ENCODE measurements around the gene PHIP.

Gene PHIP

DNA sequence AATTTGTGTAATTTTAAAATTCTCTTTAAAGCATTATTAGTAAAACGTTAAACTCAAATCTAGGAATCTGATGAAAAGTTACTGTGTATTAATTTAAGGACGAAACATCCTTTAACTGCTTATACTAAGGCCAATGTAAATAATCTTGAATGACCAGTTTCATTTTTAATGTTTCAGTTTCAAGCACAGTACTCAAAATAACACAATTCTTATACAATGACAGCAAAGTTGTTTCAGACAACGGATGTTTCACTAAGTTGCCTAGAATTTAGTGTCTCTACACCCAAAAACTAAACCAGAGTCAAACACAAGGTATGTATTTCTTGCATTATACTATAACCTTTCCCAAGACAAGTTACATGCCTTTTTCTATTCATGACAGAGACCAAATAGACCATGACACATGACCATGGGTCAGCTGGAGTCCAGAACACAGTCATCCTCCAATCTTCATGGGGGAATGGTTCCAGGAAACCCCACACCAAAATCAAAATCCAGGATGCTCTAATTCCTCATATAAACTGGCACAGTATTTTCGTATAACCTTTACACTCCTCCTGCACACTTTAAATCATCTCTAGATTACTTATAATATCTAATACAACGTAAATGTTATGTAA, 7.7 kb downstream of the PHIP start:
- DNase-seq (ENCODE audit: low read depth): no peak

DNA sequence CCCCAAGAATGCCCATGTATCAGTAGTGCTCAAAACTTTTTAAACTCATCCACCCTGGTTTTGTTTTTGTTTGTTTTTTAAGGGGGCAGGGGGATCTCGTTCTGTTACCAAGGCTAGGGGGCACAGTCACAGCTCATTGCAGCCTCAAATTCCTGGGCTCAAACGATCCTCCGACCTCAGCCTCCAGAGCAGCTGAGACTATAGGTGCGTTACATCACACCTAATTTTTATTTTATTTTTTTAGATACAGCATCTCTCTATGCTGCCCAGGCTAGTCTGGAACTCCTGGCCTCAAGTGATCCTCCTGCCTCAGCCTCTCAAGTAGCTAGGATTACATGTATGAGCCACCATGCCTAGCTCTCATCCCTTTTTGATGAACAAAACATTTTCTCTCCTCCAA, 11.2 kb downstream of the PHIP start:
- no peak for DNase-seq (ENCODE audit: low read depth)

DNA sequence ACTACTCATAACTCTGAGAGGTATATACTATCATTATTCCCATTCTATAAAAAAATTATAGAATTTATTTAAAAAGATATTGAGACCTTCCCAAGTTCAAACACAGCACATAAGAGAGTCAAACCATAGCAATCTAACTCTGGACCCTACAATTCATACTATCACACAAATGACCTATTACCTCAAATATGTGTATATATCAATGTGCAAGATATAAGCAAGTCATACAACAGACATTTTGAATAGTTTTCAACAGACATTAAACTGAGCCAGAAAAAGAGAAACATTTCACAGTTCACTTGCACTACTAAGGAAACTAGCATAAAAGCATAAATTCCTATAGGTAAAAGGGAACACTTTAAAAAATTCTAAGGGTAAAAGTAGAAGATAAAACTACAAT, 11.7 kb downstream of the PHIP start:
- DNase-seq (ENCODE audit: low read depth): no peak

- no peak for DNase-seq (ENCODE audit: low read depth)
Measured at GRCh38 chr6:79065232-79065631, 12.8 kb downstream of the PHIP start.

- DNase-seq (ENCODE audit: low read depth): no peak
Measured at GRCh38 chr6:79064635-79065034, 13.4 kb downstream of the PHIP start.

DNA sequence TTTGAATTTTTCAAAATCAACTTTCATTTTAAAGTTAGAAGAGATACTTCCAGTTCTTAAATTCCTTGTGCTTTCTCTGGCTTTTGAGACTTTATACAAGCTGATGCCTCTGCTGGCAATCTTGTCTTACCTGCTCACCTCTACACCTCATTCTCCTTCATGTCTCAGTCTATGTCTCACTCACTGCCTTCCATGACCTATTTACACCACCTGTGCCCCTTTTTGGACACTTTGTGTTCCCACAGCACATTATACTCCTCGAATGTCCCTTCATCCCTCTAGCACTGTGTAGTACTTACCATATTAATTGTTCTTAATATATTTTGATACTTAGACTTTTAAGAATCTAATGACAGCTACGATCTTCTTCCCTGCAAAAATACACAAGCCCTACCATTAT, 15.3 kb downstream of the PHIP start:
- DNase-seq (ENCODE audit: low read depth): no peak

- DNase-seq (ENCODE audit: low read depth): no peak
Measured at GRCh38 chr6:79057746-79058145, 20.3 kb downstream of the PHIP start.

- no peak for DNase-seq (ENCODE audit: low read depth)
Measured at GRCh38 chr6:79056226-79056625, 21.8 kb downstream of the PHIP start.

- no peak for DNase-seq (ENCODE audit: low read depth)
Measured at GRCh38 chr6:79048611-79049010, 29.4 kb downstream of the PHIP start.

GRCh38 chr6:79047072-79047471, 31.0 kb downstream of the PHIP start:
- DNase-seq (ENCODE audit: low read depth): no peak

- DNase-seq (ENCODE audit: low read depth): no peak
Measured at GRCh38 chr6:79045966-79046365, 32.1 kb downstream of the PHIP start.

GRCh38 chr6:79042799-79043126, 35.3 kb downstream of the PHIP start:
- no peak for DNase-seq (ENCODE audit: low read depth)

- DNase-seq (ENCODE audit: low read depth): no peak
Measured at GRCh38 chr6:79042088-79042798, 35.8 kb downstream of the PHIP start.

GRCh38 chr6:79040083-79040482, 38.0 kb downstream of the PHIP start:
- DNase-seq (ENCODE audit: low read depth): no peak

DNA sequence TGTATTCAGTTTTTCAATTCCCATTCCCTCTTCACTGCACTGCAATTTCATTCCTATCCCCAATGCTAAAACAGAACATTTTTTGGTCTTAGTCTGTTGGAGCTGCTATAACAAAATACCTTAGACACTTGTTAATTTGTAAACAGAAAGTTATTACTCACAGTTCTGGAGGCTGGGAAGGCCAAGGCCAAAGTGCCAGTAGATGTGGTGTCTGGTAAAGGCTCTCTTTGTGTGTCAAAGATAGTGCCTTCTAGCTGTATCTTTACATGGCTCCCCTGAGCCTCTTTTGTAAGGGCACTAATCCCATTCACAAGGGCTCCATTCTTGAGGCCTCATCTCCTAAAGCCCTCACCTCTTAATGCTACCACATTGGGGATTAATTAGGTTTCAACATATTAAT, 40.0 kb downstream of the PHIP start:
- no peak for DNase-seq (ENCODE audit: low read depth)

DNA sequence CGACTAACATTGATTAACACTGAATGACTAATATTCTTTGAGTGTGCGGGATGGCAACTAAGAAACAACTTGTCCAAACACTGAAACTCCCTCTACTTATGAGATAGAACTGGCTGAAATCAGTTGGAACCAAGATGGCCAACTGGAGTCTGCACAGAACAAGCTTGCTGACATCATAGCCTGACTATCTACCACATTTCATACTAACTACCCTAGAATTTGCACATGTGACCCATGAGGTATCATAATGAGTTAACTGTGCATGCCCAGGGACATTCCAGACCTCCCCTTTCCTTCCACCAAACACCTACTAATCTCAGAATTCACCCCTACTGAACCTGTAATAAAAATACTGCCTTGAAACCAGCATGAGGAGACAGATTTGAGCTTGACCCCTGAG, 43.2 kb downstream of the PHIP start:
- no peak for DNase-seq (ENCODE audit: low read depth)

GRCh38 chr6:79033279-79033678, 44.8 kb downstream of the PHIP start:
- no peak for DNase-seq (ENCODE audit: low read depth)

GRCh38 chr6:79031821-79032590, 46.0 kb downstream of the PHIP start:
- peak; percentile 40 for DNase-seq (ENCODE audit: low read depth)

GRCh38 chr6:79030511-79030910, 47.5 kb downstream of the PHIP start:
- no peak for DNase-seq (ENCODE audit: low read depth)

DNA sequence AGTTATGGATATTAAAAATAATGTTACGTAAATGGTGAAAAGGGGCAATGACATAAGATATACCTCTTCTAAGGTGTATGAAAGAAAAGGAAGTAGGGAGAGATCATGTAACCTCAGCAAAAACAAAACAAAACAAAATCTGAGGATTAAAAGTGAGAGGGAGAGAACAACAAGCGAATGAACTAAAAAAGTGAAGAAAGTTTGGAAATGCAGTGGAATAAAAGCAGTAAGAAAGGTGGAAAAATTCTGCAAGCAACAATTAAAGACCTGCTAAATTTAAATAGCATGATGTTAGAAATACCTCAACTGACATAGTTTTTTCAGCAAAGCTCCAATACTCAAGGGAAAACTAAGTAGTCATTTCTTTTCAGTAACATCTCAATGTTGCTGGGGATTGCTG, 48.0 kb downstream of the PHIP start:
- no peak for DNase-seq (ENCODE audit: low read depth)

- no peak for DNase-seq (ENCODE audit: low read depth)
Measured at GRCh38 chr6:79028641-79029314, 49.3 kb downstream of the PHIP start.

DNA sequence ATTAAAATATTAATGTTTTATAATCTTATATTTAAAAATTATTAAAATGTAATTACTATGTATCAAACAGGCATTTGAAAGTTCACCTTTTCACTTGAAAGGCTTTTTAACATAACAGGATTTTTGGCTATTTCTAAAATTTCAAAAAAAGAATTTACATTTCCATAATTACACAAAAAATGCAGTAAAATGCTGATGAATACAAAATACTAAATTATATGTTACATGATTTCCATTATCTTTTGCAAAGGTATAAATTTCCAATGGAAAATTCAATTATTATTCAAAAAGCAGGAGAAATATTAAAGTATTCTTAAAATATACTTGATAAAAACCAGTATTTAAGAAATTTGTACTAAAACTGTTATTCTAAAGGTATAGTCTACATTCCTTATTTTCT, 66.1 kb downstream of the PHIP start:
- no peak for DNase-seq (ENCODE audit: low read depth)

DNA sequence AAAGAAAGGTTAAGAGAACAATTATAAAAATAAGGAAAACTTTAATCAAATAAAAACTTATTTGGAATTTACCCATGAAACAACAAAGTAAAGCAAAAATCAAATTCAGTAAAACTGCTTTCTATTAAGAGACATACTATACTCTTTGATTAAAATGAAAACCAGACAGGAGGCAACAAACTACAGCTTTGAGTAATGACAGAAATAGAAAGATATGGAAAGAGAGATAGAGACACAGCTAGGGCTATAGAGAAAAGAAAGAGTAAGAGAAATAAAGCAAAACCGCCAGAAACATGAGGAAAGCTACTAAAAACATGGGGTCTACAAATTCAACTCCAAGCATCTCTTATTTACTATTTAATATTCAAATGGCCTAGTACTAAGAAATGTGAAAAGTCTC, 67.6 kb downstream of the PHIP start:
- DNase-seq (ENCODE audit: low read depth): no peak

All from GM04504 (cell line).